Karpas-422 (cell line): ENCODE results near the gene NR1D2. TPM values are rescaled to one million over a fixed set of nuclear protein-coding genes. Genes with fewer than 3 reads are reported as not detected.

Source experiments
- DNase-seq: peaks from one replicate; pipeline ENCODE4 v3.0.0-alpha.2; 2015
- H2AFZ ChIP-seq: fragments of 200-600 bp; sonication (generic); 2 replicates; pipeline ENCODE4 v1.6.1; 2014; ENCODE audit warnings: antibody characterized with exemption, low read length, mixed read lengths
- H3K27ac ChIP-seq: fragments of 200-600 bp; sonication (generic); 2 replicates; pipeline ENCODE4 v1.5.1; 2014; ENCODE audit warnings: mild to moderate bottlenecking, low read length, moderate library complexity
- H3K27me3 ChIP-seq: fragments of 200-600 bp; sonication (generic); 2 replicates; pipeline ENCODE4 v1.6.1; 2014; ENCODE audit warnings: low read length, mixed read lengths
- H3K36me3 ChIP-seq: fragments of 200-600 bp; sonication (generic); 2 replicates; pipeline ENCODE4 v1.6.1; 2014; ENCODE audit warnings: low read length, mixed read lengths; ENCODE audit not compliant: insufficient read depth
- H3K4me1 ChIP-seq: fragments of 200-600 bp; sonication (generic); 2 replicates; pipeline ENCODE4 v1.6.1; 2014; ENCODE audit warnings: mild to moderate bottlenecking, low read length, mixed read lengths
- H3K4me2 ChIP-seq: fragments of 200-600 bp; sonication (generic); 2 replicates; pipeline ENCODE4 v1.6.1; 2014; ENCODE audit warnings: low read length, low read depth, mild to moderate bottlenecking; ENCODE audit not compliant: poor library complexity, severe bottlenecking
- H3K4me3 ChIP-seq: fragments of 200-600 bp; sonication (generic); 2 replicates; pipeline ENCODE4 v1.5.1; 2014; ENCODE audit warnings: mild to moderate bottlenecking, antibody characterized with exemption, low read length, mixed read lengths
- H3K79me2 ChIP-seq: fragments of 200-600 bp; sonication (generic); 2 replicates; pipeline ENCODE4 v1.6.1; 2014; ENCODE audit warnings: mild to moderate bottlenecking, low read length, mixed read lengths
- H3K9ac ChIP-seq: fragments of 200-600 bp; sonication (generic); 2 replicates; pipeline ENCODE4 v1.6.0; 2014; ENCODE audit warnings: low read length
- H3K9me2 ChIP-seq: fragments of 200-600 bp; sonication (generic), shearing (Covaris generic); replicated peaks from 2 replicates; pipeline ENCODE4 v1.6.0; 2014; ENCODE audit warnings: mild to moderate bottlenecking, low read length, moderate library complexity; ENCODE audit not compliant: insufficient read depth
- H3K9me3 ChIP-seq: fragments of 300-700, 200-600 bp; sonication (generic); 2 replicates; pipeline ENCODE4 v1.6.1; 2014; ENCODE audit warnings: low read length, mixed read lengths
- H4K20me1 ChIP-seq: fragments of 200-600 bp; sonication (generic); 2 replicates; pipeline ENCODE4 v1.6.1; 2014; ENCODE audit warnings: mild to moderate bottlenecking, antibody characterized with exemption, low read length, low read depth; ENCODE audit not compliant: insufficient read depth
- total RNA-seq: library from RNA; depleted of rRNA; stranded (reverse); fragments of >200 nt; shearing (Covaris generic); gene quantifications from 2 replicates; pipeline ENCODE4 v1.2.3, GENCODE V29; 2014; ENCODE audit warnings: low replicate concordance

NR1D2 gene
- total RNA-seq, 1 experiment from 2014 or later, result 12.8 TPM

GRCh38 chr3:23993556-23994243, 48.6 kb downstream of the NR1D2 start:
- Histone ChIP-seq H3K4me2 (no peak overlapping the region), H3K79me2 (no peaks in the 10 kb centered on the region), H3K9me2 (no peaks in the 10 kb centered on the region), H3K4me1 (no peaks in the 10 kb centered on the region), H3K9me3 (no peaks in the 10 kb centered on the region), H3K9ac (no peak overlapping the region), H2AFZ (no peak overlapping the region), H4K20me1 (no peaks in the 10 kb centered on the region), H3K36me3 (no peaks in the 10 kb centered on the region), H3K27me3 (no peaks in the 10 kb centered on the region), H3K4me3 (no peak overlapping the region), H3K27ac (no peak overlapping the region)
- DNase-seq, result no peak

- no peaks in the 10 kb centered on the region for H3K27me3 ChIP-seq
- H3K4me2 ChIP-seq, result no peak overlapping the region
- H4K20me1 ChIP-seq, result no peaks in the 10 kb centered on the region
- H3K9me2 ChIP-seq, result no peaks in the 10 kb centered on the region
- no peak overlapping the region for H2AFZ ChIP-seq
- no peaks in the 10 kb centered on the region for H3K9me3 ChIP-seq
- no peak overlapping the region for H3K9ac ChIP-seq
- no peak overlapping the region for H3K4me3 ChIP-seq
- no peaks in the 10 kb centered on the region for H3K4me1 ChIP-seq
- no peak overlapping the region for H3K27ac ChIP-seq
- no peaks in the 10 kb centered on the region for H3K79me2 ChIP-seq
- no peaks in the 10 kb centered on the region for H3K36me3 ChIP-seq
- no peak for DNase-seq
Observed at GRCh38 chr3:23994244-23994569, 49.1 kb downstream of the NR1D2 start.

GRCh38 chr3:23995219-23995618, 50.1 kb downstream of the NR1D2 start:
- H3K79me2 ChIP-seq, result no peaks in the 10 kb centered on the region
- no peak overlapping the region for H3K4me3 ChIP-seq
- H3K9me2 ChIP-seq, result no peaks in the 10 kb centered on the region
- H3K27me3 ChIP-seq, result no peaks in the 10 kb centered on the region
- no peaks in the 10 kb centered on the region for H3K36me3 ChIP-seq
- no peak overlapping the region for H2AFZ ChIP-seq
- no peaks in the 10 kb centered on the region for H3K9me3 ChIP-seq
- H3K9ac ChIP-seq, result no peak overlapping the region
- no peak overlapping the region for H3K4me2 ChIP-seq
- H4K20me1 ChIP-seq, result no peaks in the 10 kb centered on the region
- no peak for DNase-seq
- no peaks in the 10 kb centered on the region for H3K4me1 ChIP-seq
- no peak overlapping the region for H3K27ac ChIP-seq

GRCh38 chr3:23996095-23996524, 51.0 kb downstream of the NR1D2 start:
- H4K20me1 ChIP-seq, result no peaks in the 10 kb centered on the region
- H3K4me3 ChIP-seq, result no peak overlapping the region
- no peak overlapping the region for H2AFZ ChIP-seq
- no peak overlapping the region for H3K4me2 ChIP-seq
- H3K9me2 ChIP-seq, result no peaks in the 10 kb centered on the region
- H3K27ac ChIP-seq, result no peak overlapping the region
- no peak for DNase-seq
- H3K4me1 ChIP-seq, result no peaks in the 10 kb centered on the region
- H3K36me3 ChIP-seq, result no peaks in the 10 kb centered on the region
- no peaks in the 10 kb centered on the region for H3K9me3 ChIP-seq
- H3K27me3 ChIP-seq, result no peaks in the 10 kb centered on the region
- H3K79me2 ChIP-seq, result no peaks in the 10 kb centered on the region
- H3K9ac ChIP-seq, result no peak overlapping the region

GRCh38 chr3:23999012-23999641, 54.0 kb downstream of the NR1D2 start:
- DNase-seq, result peak; percentile 86
- Histone ChIP-seq H3K9me2 (no peaks in the 10 kb centered on the region), H3K4me2 (no peak overlapping the region)

GRCh38 chr3:24002129-24002528, 57.0 kb downstream of the NR1D2 start:
- no peak overlapping the region for H3K4me2 ChIP-seq
- H3K27ac ChIP-seq, result no peak overlapping the region
- no peaks in the 10 kb centered on the region for H3K9me2 ChIP-seq
- no peak overlapping the region for H2AFZ ChIP-seq
- H3K36me3 ChIP-seq, result no peaks in the 10 kb centered on the region
- no peaks in the 10 kb centered on the region for H3K79me2 ChIP-seq
- no peaks in the 10 kb centered on the region for H3K27me3 ChIP-seq
- H3K4me3 ChIP-seq, result no peak overlapping the region
- H3K4me1 ChIP-seq, result no peaks in the 10 kb centered on the region
- H4K20me1 ChIP-seq, result no peaks in the 10 kb centered on the region
- H3K9ac ChIP-seq, result no peak overlapping the region
- no peaks in the 10 kb centered on the region for H3K9me3 ChIP-seq
- DNase-seq, result no peak

More at GRCh38 chr3:23999012-23999641, 54.0 kb downstream of the NR1D2 start:
- H3K27ac ChIP-seq, result no peak overlapping the region
- no peaks in the 10 kb centered on the region for H3K27me3 ChIP-seq
- H3K79me2 ChIP-seq, result no peaks in the 10 kb centered on the region
- no peak overlapping the region for H2AFZ ChIP-seq
- no peaks in the 10 kb centered on the region for H3K9me3 ChIP-seq
- no peaks in the 10 kb centered on the region for H3K36me3 ChIP-seq
- H3K4me3 ChIP-seq, result no peak overlapping the region
- H4K20me1 ChIP-seq, result no peaks in the 10 kb centered on the region
- H3K4me1 ChIP-seq, result no peaks in the 10 kb centered on the region
- H3K9ac ChIP-seq, result no peak overlapping the region

GRCh38 chr3:24003466-24003865, 58.4 kb downstream of the NR1D2 start:
- Histone ChIP-seq H3K4me2 (no peak overlapping the region), H3K9me2 (no peaks in the 10 kb centered on the region), H3K9ac (no peak overlapping the region), H2AFZ (no peak overlapping the region), H3K4me1 (no peaks in the 10 kb centered on the region), H3K27me3 (no peaks in the 10 kb centered on the region), H3K79me2 (no peaks in the 10 kb centered on the region), H3K9me3 (no peaks in the 10 kb centered on the region), H3K4me3 (no peak overlapping the region), H3K36me3 (no peaks in the 10 kb centered on the region), H3K27ac (no peak overlapping the region), H4K20me1 (no peaks in the 10 kb centered on the region)
- DNase-seq, result no peak

GRCh38 chr3:24004171-24004938, 59.3 kb downstream of the NR1D2 start:
- Histone ChIP-seq H3K79me2 (no peaks in the 10 kb centered on the region), H3K9me2 (no peaks in the 10 kb centered on the region), H3K9me3 (no peaks in the 10 kb centered on the region), H3K4me1 (no peaks in the 10 kb centered on the region), H3K27ac (no peak overlapping the region), H3K9ac (no peak overlapping the region), H3K27me3 (no peaks in the 10 kb centered on the region), H4K20me1 (no peaks in the 10 kb centered on the region), H2AFZ (no peak overlapping the region), H3K4me3 (no peak overlapping the region), H3K4me2 (no peak overlapping the region), H3K36me3 (no peaks in the 10 kb centered on the region)
- DNase-seq, result no peak
